OCI-LY3 (cell line): Measurements from ENCODE around the gene SLA2.

Experiments
- CTCF ChIP-seq: fragments of 200-600, 300-600 bp; sonication (generic); IDR thresholded peaks from 2 replicates; pipeline ENCODE4 v1.5.1; 2014; ENCODE audit warnings: antibody characterized with exemption, low read length, low read depth
- EZH2phosphoT487 ChIP-seq: fragments of 200-600 bp; shearing (Covaris generic); IDR thresholded peaks from 2 replicates; pipeline ENCODE4 v1.6.1; 2018; ENCODE audit warnings: antibody characterized with exemption, mixed run types, low read depth

- peak; percentile 49 for TF ChIP-seq CTCF
- no peak for TF ChIP-seq EZH2phosphoT487
Measured at GRCh38 chr20:36591854-36592641, 53.9 kb downstream of the SLA2 start.
